CD14-positive monocyte (primary cell): ENCODE measurements around the gene ZNF341. TPM values are rescaled to one million over a fixed set of nuclear protein-coding genes. Genes with fewer than 3 reads are reported as not detected.

Experiments
- DNase-seq, 3 donors: peaks; one replicate each; pipeline ENCODE4 v3.0.0-alpha.2; 2011 to 2022
- H2AFZ ChIP-seq: 2 replicates; pipeline ENCODE4 v1.6.0; 2012; ENCODE audit warnings: mild to moderate bottlenecking, low read depth, low read length, inconsistent platforms; ENCODE audit not compliant: insufficient read depth, poor library complexity, severe bottlenecking
- H3K27ac ChIP-seq, 2 donors: 1 replicate in 1 of 2; 2 replicates in 1 of 2; pipeline ENCODE4 v1.5.1; 2012 to 2013; ENCODE audit warnings: low read length in 2 of 2, control low read depth in 1 of 2, inconsistent platforms in 1 of 2, low read depth in 1 of 2, mild to moderate bottlenecking in 1 of 2
- H3K27me3 ChIP-seq, 2 donors: one replicate each; pipeline versions ENCODE4 v1.6.0 to v1.6.1; 2011 to 2013; ENCODE audit warnings: low read length in 2 of 2; ENCODE audit not compliant: control insufficient read depth in 2 of 2, insufficient read depth in 2 of 2
- H3K36me3 ChIP-seq, 2 donors: replicated peaks in 1 of 2; 1 replicate in 1 of 2; 2 replicates in 1 of 2; pipeline versions ENCODE4 v1.5.1 to v1.6.1; 2012 to 2013; ENCODE audit warnings: low read length in 2 of 2, control low read depth in 1 of 2, inconsistent platforms in 1 of 2, mild to moderate bottlenecking in 1 of 2; ENCODE audit not compliant: insufficient read depth in 2 of 2, control insufficient read depth in 1 of 2
- H3K4me1 ChIP-seq, 2 donors: 1 replicate in 1 of 2; 2 replicates in 1 of 2; pipeline versions ENCODE4 v1.5.1 to v1.6.1; 2012 to 2013; ENCODE audit warnings: low read length in 2 of 2, control low read depth in 1 of 2, inconsistent platforms in 1 of 2, mild to moderate bottlenecking in 1 of 2, moderate library complexity in 1 of 2; ENCODE audit not compliant: insufficient read depth in 2 of 2, control insufficient read depth in 1 of 2
- H3K4me2 ChIP-seq: replicated peaks from 2 replicates; pipeline ENCODE3; 2012; ENCODE audit warnings: low read length, moderate library complexity, mild to moderate bottlenecking; ENCODE audit not compliant: poor library complexity, severe bottlenecking; ENCODE audit errors: extremely low read depth
- H3K4me3 ChIP-seq, 3 experiments: fragments of 200-600 bp in 1 of 3; sonication (generic) in 1 of 3; replicated peaks in 1 of 3; 1 replicate in 2 of 3; 2 replicates in 1 of 3; pipeline ENCODE4 v1.5.1; 2011 to 2013; ENCODE audit warnings: low read length in 3 of 3, mild to moderate bottlenecking in 3 of 3, control low read depth in 2 of 3, low read depth in 2 of 3, inconsistent platforms in 1 of 3, moderate library complexity in 1 of 3
- H3K79me2 ChIP-seq: 2 replicates; pipeline ENCODE4 v1.6.0; 2012; ENCODE audit warnings: mild to moderate bottlenecking, control low read depth, inconsistent platforms, low read length, moderate library complexity; ENCODE audit not compliant: insufficient read depth
- H3K9ac ChIP-seq: 2 replicates; pipeline ENCODE4 v1.6.0; 2017; ENCODE audit warnings: low read length, mild to moderate bottlenecking; ENCODE audit not compliant: insufficient read depth, poor library complexity, severe bottlenecking
- H3K9me3 ChIP-seq, 2 donors: replicated peaks in 1 of 2; 1 replicate in 1 of 2; 2 replicates in 1 of 2; pipeline versions ENCODE4 v1.5.1 to v1.6.1; 2012 to 2013; ENCODE audit warnings: low read length in 2 of 2, control low read depth in 1 of 2; ENCODE audit not compliant: control insufficient read depth in 1 of 2, insufficient read depth in 1 of 2
- H4K20me1 ChIP-seq: 2 replicates; pipeline ENCODE4 v1.6.0; 2012; ENCODE audit warnings: mild to moderate bottlenecking, low read length, control low read depth, moderate library complexity; ENCODE audit not compliant: insufficient read depth
- H3K27ac Mint-ChIP-seq, 7 donors: one replicate each; pipeline ENCODE4 v1.8.0; 2020; ENCODE audit warnings: mild to moderate bottlenecking in 7 of 7, mixed read lengths in 7 of 7, moderate library complexity in 6 of 7, inconsistent platforms in 2 of 7
- H3K27me3 Mint-ChIP-seq, 3 donors: one replicate each; pipeline ENCODE4 v1.8.0; 2021 to 2022; ENCODE audit warnings: low read depth in 3 of 3, mild to moderate bottlenecking in 3 of 3, mixed read lengths in 3 of 3, moderate library complexity in 3 of 3, inconsistent platforms in 1 of 3
- H3K36me3 Mint-ChIP-seq, 2 donors: one replicate each; pipeline ENCODE4 v1.8.0; 2020; ENCODE audit warnings: mixed read lengths in 2 of 2, inconsistent platforms in 1 of 2, mild to moderate bottlenecking in 1 of 2
- H3K4me1 Mint-ChIP-seq: one replicate; pipeline ENCODE4 v1.8.0; 2020; ENCODE audit warnings: mild to moderate bottlenecking, mixed read lengths
- H3K4me3 Mint-ChIP-seq, 2 donors: one replicate each; pipeline ENCODE4 v1.8.0; 2020; ENCODE audit warnings: mild to moderate bottlenecking in 2 of 2, mixed read lengths in 2 of 2, moderate library complexity in 1 of 2
- H3K9me3 Mint-ChIP-seq, 7 donors: one replicate each; pipeline ENCODE4 v1.8.0; 2020 to 2022; ENCODE audit warnings: mixed read lengths in 7 of 7, mild to moderate bottlenecking in 6 of 7, moderate library complexity in 6 of 7, inconsistent platforms in 2 of 7
- CTCF ChIP-seq: fragments of 200-600 bp; IDR thresholded peaks from one replicate; pipeline ENCODE4 v1.8.0; 2022; ENCODE audit warnings: antibody characterized with exemption, mild to moderate bottlenecking
- WGBS: methylation state at CpG from one replicate; pipeline ENCODE4 v1.1.5; 2013; ENCODE audit warnings: missing lambda C conversion rate; ENCODE audit not compliant: insufficient coverage; 5-methylcytosine and 5-hydroxymethylcytosine counted together
- intact Hi-C, 2 donors: fragments of 100-400 bp; cut with micrococcal nuclease; formaldehyde crosslinking; loops; one replicate each; pipeline versions ENCODE4 v1.15.0 to v1.15.1; 2023
- polyA plus RNA-seq, 3 donors: library from polyadenylated mRNA; depleted of rRNA in 1 of 3; unstranded in 2 of 3; stranded (reverse) in 1 of 3; fragments of 300-500 nt in 2 of 3; fragments of >200 nt in 1 of 3; fragmentation: Illumina TruSeq in 2 of 3; gene quantifications; 1 replicate in 2 of 3; 2 replicates in 1 of 3; pipeline ENCODE4 v1.2.3, GENCODE V29; 2012 to 2021

ZNF341 gene
- polyA plus RNA-seq, 3 donors: 1.1 to 10.3 (median 2.3) TPM

GRCh38 chr20:33719989-33720709 lies 11.6 kb upstream of the ZNF341 start, which contains the start of gene PXMP4:
Gene PXMP4 (minus strand): TSS chr20:33720310. CDS start chr20:33720207, 103 bp downstream.
- H3K27ac Mint-ChIP-seq: peak within 1 kb of the TSS; percentile 85 to 95 (median 89)
- peak within 1 kb of the TSS; percentile 79 for H3K9ac ChIP-seq
- no peaks in the 10 kb centered on the region for H3K36me3 ChIP-seq
- peaks cover 23 to 32% of the 10 kb centered on the region in 2 donors for H3K4me1 ChIP-seq
- WGBS: 4% methylated on average over 46 of the region's 46 CpGs
- H4K20me1 ChIP-seq: no peaks in the 10 kb centered on the region
- H3K4me3 Mint-ChIP-seq: peak within 1 kb of the TSS; percentile 91 to 96
- peak within 1 kb of the TSS; percentile 60 to 90 (median 79) for H3K4me3 ChIP-seq
- peak within 1 kb of the TSS; percentile 60 to 84 for H3K27ac ChIP-seq
- H3K9me3 Mint-ChIP-seq: peaks cover 0 to 4% (median 0%) of the 10 kb centered on the region in 7 donors
- H3K36me3 Mint-ChIP-seq: peaks cover 0 to under 1% of the 10 kb centered on the region in 2 donors
- no peak for TF ChIP-seq CTCF
- peak; percentile 95 to 99 (median 96) for DNase-seq
- peak within 1 kb of the TSS; percentile 97 for H2AFZ ChIP-seq
- H3K27me3 Mint-ChIP-seq: peaks cover 0 to 4% (median 3%) of the 10 kb centered on the region in 3 donors
- H3K9me3 ChIP-seq: no peaks in the 10 kb centered on the region
- H3K27me3 ChIP-seq: no peaks in the 10 kb centered on the region
- intact Hi-C loops: loop anchor here in 1 of 2 donors (5.0 kb wide), 1 partner anchor 33 kb away; the partner anchor contains the start of gene E2F1
- H3K4me2 ChIP-seq: peak within 1 kb of the TSS; percentile 70
- peaks cover 43% of the 10 kb centered on the region for H3K4me1 Mint-ChIP-seq
- H3K79me2 ChIP-seq: peaks cover 22% of the 10 kb centered on the region

- Mint-ChIP-seq H3K27me3 (peaks cover 0 to 3% (median 0%) of the 10 kb centered on the region in 3 donors), H3K9me3 (peaks cover 0 to 4% (median 0%) of the 10 kb centered on the region in 7 donors), H3K4me3 (no peak overlapping the region), H3K27ac (no peak overlapping the region), H3K36me3 (no peaks in the 10 kb centered on the region), H3K4me1 (peaks cover 43% of the 10 kb centered on the region)
- DNase-seq: no peak
- Histone ChIP-seq H3K4me2 (no peak overlapping the region), H3K27ac (no peak overlapping the region), H3K9me3 (no peaks in the 10 kb centered on the region), H3K36me3 (no peaks in the 10 kb centered on the region), H3K4me3 (no peak overlapping the region), H3K4me1 (peaks cover 24 to 32% of the 10 kb centered on the region in 2 donors), H4K20me1 (no peaks in the 10 kb centered on the region), H2AFZ (no peak overlapping the region), H3K79me2 (peaks cover 18% of the 10 kb centered on the region), H3K9ac (no peak overlapping the region), H3K27me3 (no peaks in the 10 kb centered on the region)
- WGBS: no CpG with 5 or more reads among the region's 11 CpGs
- intact Hi-C loops: loop anchor here in 1 of 2 donors (5.0 kb wide), 1 partner anchor 34 kb away; the partner anchor contains the start of gene E2F1
- no peak for TF ChIP-seq CTCF
Measured at GRCh38 chr20:33721391-33722140, 10.2 kb upstream of the ZNF341 start.
